ENCODE data around the gene CHMP5. TPM values are rescaled to one million over a fixed set of nuclear protein-coding genes. Genes with fewer than 3 reads are reported as not detected.

CHMP5 gene
- polyA plus RNA-seq, 3 donors, result 33.5 to 72.5 (median 65.0) TPM

GRCh38 chr9:33223696-33224095 is 41.2 kb upstream of the CHMP5 start:
- H3K4me1 Mint-ChIP-seq, result peaks cover 46% of the 10 kb centered on the region

More at GRCh38 chr9:33223696-33224095, 41.2 kb upstream of the CHMP5 start:
- Histone ChIP-seq H4K20me1 (ENCODE audit: insufficient read depth, low read length) (no peaks in the 10 kb centered on the region), H3K9ac (ENCODE audit: insufficient read depth, low read length, poor library complexity, severe bottlenecking) (no peak overlapping the region), H3K4me3 (replicated peaks in 1 of 3; ENCODE audit: low read depth in 2 of 3, low read length in 3 of 3) (no peak overlapping the region), H2AFZ (ENCODE audit: insufficient read depth, low read depth, low read length, poor library complexity, severe bottlenecking) (no peak overlapping the region), H3K4me1 (ENCODE audit: control insufficient read depth in 1 of 2, insufficient read depth in 2 of 2, low read length in 2 of 2) (peaks cover 38 to 45% of the 10 kb centered on the region in 2 donors), H3K27me3 (ENCODE audit: control insufficient read depth in 2 of 2, insufficient read depth in 2 of 2, low read length in 2 of 2) (no peaks in the 10 kb centered on the region), H3K4me2 (replicated peaks; ENCODE audit: extremely low read depth, low read length, poor library complexity, severe bottlenecking) (no peak overlapping the region), H3K9me3 (replicated peaks in 1 of 2; ENCODE audit: control insufficient read depth in 1 of 2, insufficient read depth in 1 of 2, low read length in 2 of 2) (no peaks in the 10 kb centered on the region), H3K79me2 (ENCODE audit: insufficient read depth, low read length) (no peaks in the 10 kb centered on the region), H3K36me3 (replicated peaks in 1 of 2; ENCODE audit: control insufficient read depth in 1 of 2, insufficient read depth in 2 of 2, low read length in 2 of 2) (no peaks in the 10 kb centered on the region), H3K27ac (ENCODE audit: low read depth in 1 of 2, low read length in 2 of 2) (no peak overlapping the region)
- Mint-ChIP-seq H3K36me3 (no peaks in the 10 kb centered on the region), H3K9me3 (peaks cover 0 to 3% (median 0%) of the 10 kb centered on the region in 7 donors), H3K4me3 (no peak overlapping the region), H3K27ac (peak overlapping the region in 2 of 7 donors; percentile 50 to 55), H3K27me3 (ENCODE audit: low read depth in 3 of 3) (peaks cover 0 to 1% (median 0%) of the 10 kb centered on the region in 3 donors)
- no CpG with 5 or more reads among the region's 1 CpG for WGBS (ENCODE audit: insufficient coverage)
- DNase-seq, result no peak
- intact Hi-C loops (cut with micrococcal nuclease), result loop anchor here (2.0 to 10.0 kb wide), 3 partner anchors 49 to 143 kb away; no protein-coding TSS in a partner anchor
- TF ChIP-seq CTCF (IDR thresholded peaks at IDR 0.05), result no peak

Data from CD14-positive monocyte (primary cell).